ENCODE results near the gene POLR3GL. TPM values are rescaled to one million over a fixed set of nuclear protein-coding genes. Genes with fewer than 3 reads are reported as not detected.
"Not testable (repeated sequence)": the region's sequence is repeated elsewhere in the genome, so short reads cannot be mapped to it uniquely, and the experiment has no call there.

Gene POLR3GL
- total RNA-seq, 2 donors from 2014 or later, result 32.5 to 36.1 TPM

DNA sequence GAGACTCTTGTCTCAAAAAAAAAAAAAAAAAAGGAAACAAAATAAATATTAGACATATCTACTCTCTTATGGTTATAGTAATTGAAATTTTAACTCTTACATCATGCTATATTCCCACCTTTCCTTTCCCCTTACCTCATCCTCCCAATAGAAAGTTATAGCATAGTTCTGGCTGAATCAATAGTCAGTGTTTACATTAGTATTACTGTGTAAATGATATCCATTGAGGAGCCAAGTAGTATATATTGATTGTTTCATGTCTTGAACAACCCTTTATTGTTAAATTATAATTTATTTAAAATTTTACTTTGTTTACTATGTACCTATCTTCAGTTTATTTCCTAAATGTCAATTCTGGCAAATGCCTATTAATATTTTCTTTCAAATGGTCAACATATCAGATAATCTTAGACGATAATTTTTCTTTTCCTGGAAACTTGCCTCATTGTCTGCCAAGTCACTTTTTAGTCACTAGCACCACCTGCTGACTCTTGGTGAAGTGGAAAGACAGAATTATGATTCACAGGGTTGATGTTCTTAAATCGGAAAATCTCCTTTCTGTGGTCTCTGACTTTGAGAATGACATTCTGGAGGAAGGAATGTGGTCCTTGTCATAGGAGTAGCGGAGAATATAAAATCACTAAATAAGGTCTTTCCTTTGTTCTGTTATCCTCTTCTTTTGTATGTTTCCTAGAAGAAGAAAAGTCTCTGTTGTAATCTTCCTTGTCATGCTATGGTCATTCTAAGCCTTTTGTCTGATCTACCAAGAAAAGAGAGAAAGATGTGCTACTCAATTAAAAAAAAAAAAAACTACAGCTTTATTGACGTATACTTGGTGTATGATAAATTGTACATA lies 48.4 kb downstream of the POLR3GL start:
- H3K9me3 Mint-ChIP-seq, result no peaks in the 10 kb centered on the region
- H3K4me3 Mint-ChIP-seq, result peak overlapping the region; percentile 2 to 15
- DNase-seq (peak; percentile 50 to 55), ATAC-seq (replicated peaks in 1 of 2) (peak; percentile 74 to 85)
- peaks cover 23% of the 10 kb centered on the region for H3K27me3 Mint-ChIP-seq (ENCODE audit: low read depth)
- H3K4me1 Mint-ChIP-seq (ENCODE audit: low read depth), result peaks cover 12% of the 10 kb centered on the region
- H3K27ac Mint-ChIP-seq, result no peak overlapping the region
- H3K36me3 Mint-ChIP-seq (ENCODE audit: insufficient read depth in 2 of 2), result no peaks in the 10 kb centered on the region

DNA sequence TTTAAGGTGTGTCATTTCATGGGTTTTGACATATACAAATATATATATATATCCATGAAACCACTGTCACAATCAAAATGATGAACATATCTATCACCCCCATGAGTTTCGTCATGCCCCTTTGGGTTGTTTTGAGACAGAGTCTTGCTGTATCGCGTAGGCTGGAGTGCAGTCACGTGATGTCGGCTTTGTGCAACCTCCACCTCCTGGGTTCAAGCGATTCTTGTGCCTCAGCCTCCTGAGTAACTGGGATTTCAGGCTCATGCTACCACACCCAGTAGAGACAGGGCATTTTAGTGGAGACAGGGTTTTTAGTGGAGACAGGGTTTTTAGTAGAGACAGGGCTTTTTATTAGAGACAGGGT lies 49.1 kb downstream of the POLR3GL start:
- DNase-seq (no peak), ATAC-seq (replicated peaks in 1 of 2) (peak in 1 of 2 donors; percentile 29)
- Mint-ChIP-seq H3K4me3 (no peak overlapping the region), H3K27me3 (ENCODE audit: low read depth) (peaks cover 29% of the 10 kb centered on the region), H3K4me1 (ENCODE audit: low read depth) (peaks cover 10% of the 10 kb centered on the region), H3K9me3 (no peaks in the 10 kb centered on the region), H3K27ac (no peak overlapping the region), H3K36me3 (ENCODE audit: insufficient read depth in 2 of 2) (no peaks in the 10 kb centered on the region)

DNA sequence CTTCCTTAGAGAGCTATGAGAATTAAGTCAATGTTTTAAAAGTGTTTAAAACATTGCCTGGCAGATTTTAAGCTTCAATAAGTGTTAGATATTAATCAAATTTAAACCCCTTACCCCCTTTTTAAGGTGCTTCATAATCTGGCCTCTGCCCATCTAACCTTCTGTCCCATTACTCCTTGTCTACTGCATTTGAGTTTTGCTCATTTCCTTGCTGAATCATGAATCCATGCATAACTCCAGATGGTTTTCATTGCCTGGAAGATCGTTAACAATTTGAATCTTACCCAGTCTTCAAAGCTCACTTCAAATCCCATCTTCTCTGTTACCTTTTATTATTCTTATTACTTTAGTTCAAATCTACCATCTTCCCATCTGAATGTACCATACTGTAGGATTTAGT lies 52.4 kb downstream of the POLR3GL start:
- H3K36me3 Mint-ChIP-seq (ENCODE audit: insufficient read depth in 2 of 2), result no peaks in the 10 kb centered on the region
- H3K9me3 Mint-ChIP-seq, result no peaks in the 10 kb centered on the region
- ATAC-seq (replicated peaks in 1 of 2), result no peak
- H3K27me3 Mint-ChIP-seq (ENCODE audit: low read depth), result peaks cover 62% of the 10 kb centered on the region
- H3K4me3 Mint-ChIP-seq, result no peak overlapping the region
- peaks cover 22% of the 10 kb centered on the region for H3K4me1 Mint-ChIP-seq (ENCODE audit: low read depth)
- H3K27ac Mint-ChIP-seq, result no peak overlapping the region
- no peak for DNase-seq

DNA sequence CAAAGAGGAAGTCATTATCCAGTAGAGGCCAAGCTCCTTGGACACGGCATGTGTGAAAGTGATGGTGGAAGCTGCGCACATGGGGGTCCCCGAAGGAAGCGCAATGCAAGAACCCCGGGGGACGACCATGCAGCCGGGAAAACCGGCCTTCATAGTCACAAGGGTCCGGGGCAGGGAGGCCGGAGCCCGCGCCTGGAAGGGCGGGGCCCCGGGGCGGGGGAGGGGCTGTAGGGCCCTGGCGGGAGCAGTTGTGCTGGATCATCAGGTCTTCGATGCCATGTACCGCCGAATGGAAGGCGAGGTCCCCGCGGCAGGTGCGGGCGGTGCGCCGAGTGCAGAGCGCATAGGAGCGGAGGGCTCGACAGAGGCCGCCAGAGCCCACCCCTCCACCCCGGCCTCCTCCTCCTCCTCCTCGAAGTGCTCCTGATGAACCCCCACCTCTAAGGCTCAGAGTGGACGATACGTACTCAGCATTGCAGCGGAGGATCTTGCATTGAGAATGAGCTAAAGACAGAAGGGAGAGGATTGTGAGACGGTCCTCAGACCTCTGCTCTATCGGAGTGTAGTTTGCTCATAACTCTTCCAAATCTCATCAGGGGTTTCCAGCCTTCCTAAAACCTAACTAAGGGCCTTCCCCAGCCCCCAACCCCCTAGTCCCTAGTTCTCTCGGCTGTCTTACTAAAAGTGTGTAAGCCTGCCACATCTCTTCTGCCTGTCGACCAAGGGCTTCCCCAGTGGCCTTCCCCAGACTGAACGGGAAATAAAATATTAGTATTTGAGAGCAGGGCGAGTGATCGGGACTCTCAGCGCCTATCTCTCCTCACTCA lies 55.0 kb downstream of the POLR3GL start:
- Mint-ChIP-seq H3K9me3 (no peaks in the 10 kb centered on the region), H3K4me1 (ENCODE audit: low read depth) (peaks cover 12% of the 10 kb centered on the region), H3K4me3 (peak overlapping the region; percentile 41), H3K27ac (no peak overlapping the region), H3K36me3 (ENCODE audit: insufficient read depth in 2 of 2) (no peaks in the 10 kb centered on the region), H3K27me3 (ENCODE audit: low read depth) (peaks cover 68% of the 10 kb centered on the region)
- DNase-seq (no peak), ATAC-seq (replicated peaks in 1 of 2) (peak; percentile 41 to 49)

DNA sequence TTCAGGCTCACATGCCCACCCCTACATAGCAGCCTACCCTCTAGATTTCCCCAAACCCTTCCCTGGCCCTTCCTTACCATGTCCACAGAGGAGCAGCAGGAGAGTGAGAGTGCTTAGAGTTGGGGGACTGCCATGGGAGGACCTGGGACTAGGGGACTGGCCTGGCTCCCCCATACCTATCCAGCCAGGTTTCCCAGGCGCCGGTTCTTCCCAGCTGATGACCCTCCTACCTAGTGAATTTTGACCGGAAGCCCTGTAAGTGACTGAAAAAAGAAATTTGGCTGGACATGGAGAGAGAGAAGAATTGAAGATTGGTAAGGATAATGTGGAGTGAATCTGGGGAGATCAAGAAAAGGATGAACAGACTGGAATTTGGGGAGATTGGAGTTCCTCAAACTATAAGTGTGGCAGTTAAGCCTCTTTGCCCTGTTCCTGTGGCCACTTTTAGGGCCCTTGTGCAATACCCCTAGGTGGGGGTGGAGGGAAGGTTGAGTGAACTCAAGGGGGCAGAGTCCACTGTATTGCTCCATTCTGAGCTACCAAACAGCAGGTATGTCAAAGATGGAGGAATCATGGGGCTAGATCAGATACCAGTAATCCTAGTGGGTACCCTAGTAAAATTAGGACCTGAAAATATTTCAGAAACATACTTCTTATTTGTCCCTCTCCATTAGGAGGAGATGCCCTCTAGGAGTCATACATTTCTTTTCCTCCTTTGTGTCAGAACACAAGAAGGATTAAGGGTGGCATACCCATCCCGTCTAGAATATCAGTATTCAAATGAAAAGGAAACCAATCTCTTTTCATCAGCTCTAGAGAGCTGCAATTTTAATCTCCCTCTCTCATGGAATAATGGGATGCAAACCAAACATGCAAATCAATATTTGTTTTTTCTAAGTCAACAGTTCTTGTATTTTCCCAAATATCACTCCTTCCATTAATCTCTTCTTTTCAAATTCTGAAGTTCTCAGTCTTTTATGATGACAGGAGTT lies 55.9 kb downstream of the POLR3GL start:
- ATAC-seq (replicated peaks in 1 of 2) (no peak), DNase-seq (no peak)
- Mint-ChIP-seq H3K4me3 (peak overlapping the region in 1 of 2 donors; percentile 41), H3K27ac (no peak overlapping the region), H3K27me3 (ENCODE audit: low read depth) (peaks cover 75% of the 10 kb centered on the region), H3K9me3 (no peaks in the 10 kb centered on the region), H3K4me1 (ENCODE audit: low read depth) (peaks cover 12% of the 10 kb centered on the region), H3K36me3 (ENCODE audit: insufficient read depth in 2 of 2) (no peaks in the 10 kb centered on the region)

DNA sequence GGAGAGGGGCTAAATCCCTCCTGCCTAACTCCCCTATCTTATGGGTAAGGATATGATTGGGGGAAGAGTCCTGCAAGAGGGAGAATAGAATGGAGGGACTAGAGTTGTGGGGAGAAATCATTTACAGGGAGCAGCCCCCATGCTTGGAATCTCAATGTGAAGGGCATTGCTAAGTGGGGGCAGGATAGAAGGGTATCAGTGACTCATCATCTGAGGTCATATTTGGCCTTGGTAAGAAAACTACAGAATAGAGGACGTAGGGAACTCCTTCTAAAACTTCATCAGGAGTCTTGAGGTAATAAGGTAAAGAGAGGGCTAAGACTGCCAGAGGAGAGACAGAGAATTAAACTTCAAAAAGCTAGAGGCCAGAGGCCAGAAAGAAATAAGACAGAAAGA lies 56.6 kb downstream of the POLR3GL start:
- H3K36me3 Mint-ChIP-seq (ENCODE audit: insufficient read depth in 2 of 2), result no peaks in the 10 kb centered on the region
- H3K9me3 Mint-ChIP-seq, result no peaks in the 10 kb centered on the region
- H3K27me3 Mint-ChIP-seq (ENCODE audit: low read depth), result peaks cover 77% of the 10 kb centered on the region
- no peak for DNase-seq
- no peak for ATAC-seq (replicated peaks in 1 of 2)
- no peak overlapping the region for H3K4me3 Mint-ChIP-seq
- no peak overlapping the region for H3K27ac Mint-ChIP-seq
- peaks cover 12% of the 10 kb centered on the region for H3K4me1 Mint-ChIP-seq (ENCODE audit: low read depth)

DNA sequence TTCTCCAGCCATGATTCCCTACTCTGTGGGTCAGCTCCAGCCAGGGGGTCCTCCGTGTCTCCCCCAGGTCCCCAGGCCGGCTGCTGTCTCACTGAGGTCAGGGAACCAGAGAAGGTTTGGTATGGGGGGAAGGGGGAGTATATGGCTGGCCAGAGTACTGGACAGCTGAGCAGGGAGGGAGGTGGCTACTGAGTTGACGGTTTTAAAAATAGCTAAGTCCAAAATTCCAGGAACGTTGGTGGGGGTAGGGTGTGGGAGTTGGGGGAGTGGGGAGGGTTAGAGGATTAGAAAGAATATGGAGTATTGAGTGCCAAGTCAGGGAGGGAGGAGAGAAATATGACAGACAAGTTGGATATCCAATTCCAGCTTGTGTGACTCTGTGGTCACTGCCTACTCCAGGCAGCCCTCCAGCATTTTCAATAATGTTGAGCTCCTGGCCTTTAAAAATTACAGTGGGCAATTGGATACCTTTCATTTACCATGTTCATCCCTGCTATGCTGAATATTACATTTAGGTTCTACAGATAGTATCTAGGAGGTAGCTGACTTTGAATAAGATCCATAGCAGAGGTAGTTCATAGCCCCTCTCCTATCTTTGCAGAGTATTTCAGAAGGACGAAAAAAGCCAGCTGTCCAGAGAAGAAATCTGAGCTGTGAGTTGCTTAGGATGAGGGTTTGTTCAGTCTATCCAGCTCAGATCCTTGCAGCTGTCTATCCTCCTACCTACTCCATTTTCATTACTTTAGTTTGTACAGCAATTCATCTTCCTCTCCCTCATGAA lies 57.3 kb downstream of the POLR3GL start, which contains the start of gene HJV:
Gene HJV, minus strand, starts transcription at position 114 of the 781 bp plus-strand sequence. CDS start 1,504 bp downstream, outside the sequence.
- no peaks in the 10 kb centered on the region for H3K36me3 Mint-ChIP-seq (ENCODE audit: insufficient read depth in 2 of 2)
- H3K9me3 Mint-ChIP-seq, result no peaks in the 10 kb centered on the region
- H3K27ac Mint-ChIP-seq, result no peak within 1 kb of the TSS
- H3K4me3 Mint-ChIP-seq, result no peak within 1 kb of the TSS
- peaks cover 12% of the 10 kb centered on the region for H3K4me1 Mint-ChIP-seq (ENCODE audit: low read depth)
- H3K27me3 Mint-ChIP-seq (ENCODE audit: low read depth), result peaks cover 70% of the 10 kb centered on the region
- DNase-seq, result no peak
- no peak for ATAC-seq (replicated peaks in 1 of 2)

DNA sequence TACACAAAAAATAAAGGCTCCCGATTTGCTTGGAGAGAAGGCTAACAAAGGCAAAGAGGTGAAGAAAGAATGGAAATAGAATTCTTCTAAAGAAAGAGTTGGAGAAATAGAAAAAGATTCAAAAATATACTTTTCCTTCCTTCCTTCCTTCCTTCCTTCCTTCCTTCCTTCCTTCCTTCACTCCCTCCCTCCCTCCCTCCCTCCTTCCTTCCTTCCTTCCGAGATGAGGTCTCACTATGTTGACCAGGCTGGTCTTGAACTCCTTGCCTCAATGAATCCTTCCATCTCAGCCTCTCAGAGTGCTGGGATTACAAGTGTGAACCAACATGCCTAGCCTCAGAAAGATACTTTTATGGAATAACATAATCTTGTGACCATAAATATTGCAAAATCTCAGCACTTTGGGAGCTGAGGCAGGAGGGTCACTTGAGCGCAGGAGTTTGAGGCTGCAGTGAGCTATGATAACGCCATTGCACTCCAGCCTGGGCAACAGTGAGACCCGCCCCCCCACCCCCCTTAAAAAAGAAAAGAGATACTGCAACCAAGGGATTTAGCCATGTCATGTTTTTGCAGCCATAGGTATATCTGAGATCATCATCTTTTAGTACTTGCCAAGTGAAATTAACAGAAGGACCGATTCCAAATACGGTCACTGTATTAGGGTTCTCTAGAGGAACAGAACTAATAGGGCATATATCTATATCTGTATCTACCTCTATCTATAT lies 58.1 kb downstream of the POLR3GL start:
- Mint-ChIP-seq H3K4me3 (no peak overlapping the region), H3K4me1 (ENCODE audit: low read depth) (peaks cover 12% of the 10 kb centered on the region), H3K27me3 (ENCODE audit: low read depth) (peaks cover 63% of the 10 kb centered on the region), H3K27ac (no peak overlapping the region), H3K36me3 (ENCODE audit: insufficient read depth in 2 of 2) (no peaks in the 10 kb centered on the region), H3K9me3 (no peaks in the 10 kb centered on the region)
- no peak for ATAC-seq (replicated peaks in 1 of 2)
- no peak for DNase-seq

DNA sequence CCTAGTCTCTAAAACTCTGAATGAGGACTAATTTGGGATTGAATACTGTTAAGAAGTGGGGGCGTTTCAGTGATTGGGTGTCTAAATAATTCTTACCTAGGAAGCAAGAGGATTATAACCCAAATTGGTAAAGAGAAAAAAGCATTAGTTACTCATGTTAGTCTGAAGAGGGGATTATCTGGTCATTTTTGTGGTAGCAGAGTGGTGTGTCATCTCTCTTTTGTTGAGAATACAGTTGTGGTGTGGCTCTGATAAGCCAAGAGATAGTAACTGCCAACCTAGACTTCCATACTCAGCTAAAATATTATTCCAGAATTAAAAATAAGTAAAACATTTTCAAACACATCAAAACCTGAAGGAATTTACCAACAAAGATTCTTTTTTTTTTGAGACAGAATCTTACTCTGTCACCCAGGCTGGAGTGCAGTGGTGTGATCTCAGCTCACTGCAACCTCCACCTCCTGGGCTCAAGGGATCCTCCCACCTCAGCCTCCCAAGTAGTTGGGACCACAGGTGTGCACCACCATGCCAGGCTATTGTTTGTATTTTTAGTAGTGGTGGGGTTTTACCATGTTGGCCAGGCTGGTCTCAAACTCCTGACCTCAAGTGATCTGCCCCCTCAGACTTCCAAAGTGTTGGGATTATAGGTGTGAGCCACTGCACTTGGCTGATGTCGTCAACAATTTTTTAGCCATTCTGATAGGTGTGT lies 61.5 kb downstream of the POLR3GL start:
- not testable (repeated sequence) for H3K4me1 Mint-ChIP-seq (ENCODE audit: low read depth); ATAC-seq (replicated peaks in 1 of 2); H3K27ac Mint-ChIP-seq; H3K9me3 Mint-ChIP-seq; DNase-seq; H3K4me3 Mint-ChIP-seq; H3K36me3 Mint-ChIP-seq (ENCODE audit: insufficient read depth in 2 of 2)
- H3K27me3 Mint-ChIP-seq (ENCODE audit: low read depth), result peaks cover 30% of the 10 kb centered on the region

DNA sequence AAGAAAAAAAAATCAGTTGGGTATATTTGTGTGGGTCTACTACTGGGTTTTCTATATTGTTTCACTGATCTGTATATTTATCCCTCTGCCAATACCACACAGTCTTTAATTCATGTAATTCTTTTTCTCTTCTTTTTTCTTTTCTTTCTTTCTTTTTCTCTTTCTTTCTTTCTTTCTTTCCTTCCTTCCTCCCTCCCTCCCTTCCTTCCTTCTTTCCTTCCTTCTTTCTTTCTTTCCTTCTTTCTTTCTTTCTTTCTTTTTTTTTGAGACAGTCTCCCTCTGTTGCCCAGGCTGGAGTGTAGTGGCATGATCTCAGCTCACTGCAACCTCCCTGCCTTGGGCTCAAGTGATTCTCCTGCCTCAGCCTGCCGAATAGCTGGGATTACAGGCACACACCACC lies 62.2 kb downstream of the POLR3GL start:
- H3K27ac Mint-ChIP-seq; H3K36me3 Mint-ChIP-seq (ENCODE audit: insufficient read depth in 2 of 2); H3K4me1 Mint-ChIP-seq (ENCODE audit: low read depth); H3K4me3 Mint-ChIP-seq; H3K9me3 Mint-ChIP-seq; ATAC-seq (replicated peaks in 1 of 2); DNase-seq: not testable (repeated sequence)
- peaks cover 23% of the 10 kb centered on the region for H3K27me3 Mint-ChIP-seq (ENCODE audit: low read depth)

All from activated T-cell treated with anti-CD3 and anti-CD28 coated beads, Interleukin-2, amount 50 U/mL, for 72 hours (primary cell).